SHP77 (cell line): ENCODE measurements around the gene C11orf54.

Experiments used
- DNase-seq, 2 experiments: peaks; one replicate each; lab custom pipeline; 2025; lab: John Stamatoyannopoulos, UW

C11orf54 gene

GRCh38 chr11:93741094-93741881 lies at the start of gene C11orf54, which contains the start of gene TAF1D:
Gene C11orf54 (plus strand): TSS chr11:93741672. CDS start chr11:93747394, 5,722 bp downstream.
Gene TAF1D (minus strand): TSS chr11:93741495. CDS start chr11:93739304, 2,191 bp downstream.
- peak; percentile 96 to 97 for DNase-seq

GRCh38 chr11:93694109-93694508 lies 47.4 kb upstream of the C11orf54 start:
- DNase-seq: no peak

GRCh38 chr11:93694557-93694956 lies 46.9 kb upstream of the C11orf54 start:
- DNase-seq: no peak

GRCh38 chr11:93697611-93698010 lies 43.9 kb upstream of the C11orf54 start:
- DNase-seq: no peak

- no peak for DNase-seq
Observed at GRCh38 chr11:93700830-93701229, 40.6 kb upstream of the C11orf54 start.

- no peak for DNase-seq
Observed at GRCh38 chr11:93704237-93704636, 37.2 kb upstream of the C11orf54 start.

- DNase-seq: no peak
Observed at GRCh38 chr11:93710239-93710638, 31.2 kb upstream of the C11orf54 start.

- no peak for DNase-seq
Observed at GRCh38 chr11:93712678-93713077, 28.8 kb upstream of the C11orf54 start.

GRCh38 chr11:93715797-93716396 lies 25.6 kb upstream of the C11orf54 start:
- DNase-seq: no peak

- DNase-seq: no peak
Observed at GRCh38 chr11:93717501-93717900, 24.0 kb upstream of the C11orf54 start.

- no peak for DNase-seq
Observed at GRCh38 chr11:93718057-93718563, 23.4 kb upstream of the C11orf54 start.

- DNase-seq: no peak
Observed at GRCh38 chr11:93719310-93719709, 22.2 kb upstream of the C11orf54 start.

- no peak for DNase-seq
Observed at GRCh38 chr11:93720522-93720921, 20.9 kb upstream of the C11orf54 start.

- no peak for DNase-seq
Observed at GRCh38 chr11:93724089-93724488, 17.4 kb upstream of the C11orf54 start.

- DNase-seq: no peak
Observed at GRCh38 chr11:93727985-93728791, 13.3 kb upstream of the C11orf54 start.

- DNase-seq: no peak
Observed at GRCh38 chr11:93728792-93729128, 12.7 kb upstream of the C11orf54 start.

- DNase-seq: no peak
Observed at GRCh38 chr11:93729129-93729616, 12.3 kb upstream of the C11orf54 start.

- DNase-seq: no peak
Observed at GRCh38 chr11:93730108-93731107, 11.1 kb upstream of the C11orf54 start.

GRCh38 chr11:93732237-93732892 lies 9.1 kb upstream of the C11orf54 start:
- no peak for DNase-seq

- no peak for DNase-seq
Observed at GRCh38 chr11:93733474-93733873, 8.0 kb upstream of the C11orf54 start.
